Dedifferentiated amniotic fluid mesenchymal stem cell (primary cell): ENCODE data around the gene KIF2A.
A peak's percentile ranks its signal among the peaks of the same experiment; 100 is the strongest.

Experiments
- DNase-seq: peaks from one replicate; pipeline ENCODE4 v3.0.0-alpha.2; 2016; ENCODE audit errors: extremely low spot score

KIF2A gene

DNA sequence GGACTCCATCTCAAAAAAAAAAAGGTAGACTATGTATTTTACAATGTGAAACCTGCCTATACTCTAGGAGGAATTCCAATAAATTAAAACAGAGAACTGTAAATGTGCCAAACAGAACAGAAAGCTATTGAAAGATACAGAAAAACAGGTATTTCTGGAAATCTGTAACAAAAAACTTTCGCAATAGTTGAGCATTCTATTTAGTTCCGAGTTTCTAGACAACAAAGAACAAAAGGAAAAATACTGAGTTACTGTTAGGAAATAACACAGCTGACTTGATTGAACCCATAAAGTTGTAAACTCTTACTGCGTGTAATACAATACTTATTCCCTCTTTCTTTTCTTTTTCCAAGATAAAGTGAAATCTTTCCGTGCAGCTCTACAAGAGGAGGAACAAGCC, 79.1 kb downstream of the KIF2A start:
- no peak for DNase-seq

DNA sequence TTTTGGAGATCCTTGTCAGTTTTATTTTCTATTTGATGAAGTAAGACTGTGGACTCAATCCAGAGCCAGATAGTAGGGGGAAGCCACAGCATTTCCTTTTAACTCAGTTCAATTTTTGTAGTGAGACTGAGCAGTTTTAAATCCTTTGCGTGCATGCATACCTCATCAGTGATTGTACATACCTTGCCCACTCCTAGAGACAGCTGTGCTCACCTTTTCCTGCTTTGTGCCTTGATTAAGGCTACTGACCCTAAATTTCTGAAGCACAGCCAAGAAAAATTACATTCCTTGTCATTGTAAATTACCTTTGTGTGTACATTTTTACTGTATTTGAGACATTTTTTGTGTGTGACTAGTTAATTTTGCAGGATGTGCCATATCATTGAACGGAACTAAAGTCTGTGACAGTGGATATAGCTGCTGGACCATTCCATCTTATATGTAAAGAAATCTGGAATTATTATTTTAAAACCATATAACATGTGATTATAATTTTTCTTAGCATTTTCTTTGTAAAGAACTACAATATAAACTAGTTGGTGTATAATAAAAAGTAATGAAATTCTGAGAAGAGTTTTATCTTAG, 79.9 kb downstream of the KIF2A start:
- no peak for DNase-seq

- DNase-seq = no peak
These were observed 80.8 kb downstream of the KIF2A start for GRCh38 chr5:62386824-62387223.

DNA sequence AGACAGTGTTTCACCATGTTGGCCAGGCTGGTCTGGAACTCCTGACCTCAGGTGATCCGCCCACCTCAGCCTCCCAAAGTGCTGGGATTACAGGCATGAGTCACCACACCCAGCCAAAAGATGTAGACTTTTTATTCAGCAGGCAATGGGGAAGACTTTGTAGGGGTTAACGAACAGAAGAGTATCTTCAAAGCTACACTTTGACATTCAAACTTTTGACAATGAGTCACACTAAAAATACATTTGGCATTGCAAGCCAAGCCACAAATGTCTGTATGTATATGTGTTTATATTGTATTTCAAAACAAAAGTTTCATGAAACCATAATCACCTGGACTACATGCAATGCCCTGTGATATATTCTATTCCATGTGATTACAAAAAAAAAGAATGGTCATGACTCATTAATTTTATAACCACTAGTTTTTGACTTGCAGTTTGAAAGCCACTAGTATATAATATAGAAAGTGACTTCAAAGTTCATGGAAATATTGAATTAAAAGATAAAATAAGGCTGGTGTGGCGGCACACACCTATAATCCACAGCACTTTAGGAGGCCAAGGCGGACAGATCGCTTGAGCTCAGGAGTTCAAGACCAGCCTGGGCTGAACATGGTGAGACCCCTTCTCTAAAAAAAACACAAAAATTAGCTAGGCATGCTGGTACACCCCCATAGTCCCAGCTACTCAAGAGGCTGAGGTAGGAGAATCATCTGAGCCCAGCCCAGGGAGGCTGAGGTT, 89.4 kb downstream of the KIF2A start:
- no peak for DNase-seq

- DNase-seq = peak; percentile 99
These were observed 97.6 kb downstream of the KIF2A start, which contains the start of gene DIMT1 for GRCh38 chr5:62403411-62404250. TSS of gene DIMT1 (minus strand) at chr5:62403905. CDS start at chr5:62403772, 133 bp downstream.

- peak; percentile 99 for DNase-seq
These were observed 106.7 kb downstream of the KIF2A start, which contains the start of gene IPO11 for GRCh38 chr5:62412549-62413329. TSS of gene IPO11 (plus strand) at chr5:62412763. CDS start at chr5:62437280, 24,517 bp downstream.

GRCh38 chr5:62413711-62414110, 107.7 kb downstream of the KIF2A start:
- DNase-seq = no peak

GRCh38 chr5:62418462-62419076, 112.6 kb downstream of the KIF2A start:
- no peak for DNase-seq

GRCh38 chr5:62419609-62420008, 113.6 kb downstream of the KIF2A start:
- no peak for DNase-seq

DNA sequence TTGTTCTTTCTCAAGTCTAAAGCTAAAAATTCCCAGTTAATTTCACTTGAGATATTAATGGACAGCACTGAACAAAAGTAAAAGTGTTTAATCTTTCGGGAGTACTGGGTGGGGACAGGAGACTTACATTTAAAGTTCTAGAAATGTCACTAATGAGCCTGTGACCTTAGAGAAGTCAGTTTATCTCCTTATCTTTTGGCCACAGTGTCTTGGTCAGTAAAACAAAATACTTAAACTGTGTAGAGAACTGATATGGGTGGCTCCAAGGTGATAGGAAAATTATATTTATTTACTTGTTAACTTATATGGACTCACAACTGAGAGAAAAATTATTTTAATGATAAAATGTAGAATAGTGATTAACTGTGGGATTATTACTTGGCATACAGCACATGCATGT, 115.4 kb downstream of the KIF2A start:
- no peak for DNase-seq

GRCh38 chr5:62424763-62425162, 118.8 kb downstream of the KIF2A start:
- no peak for DNase-seq

GRCh38 chr5:62431735-62432620, 126.0 kb downstream of the KIF2A start:
- no peak for DNase-seq

DNA sequence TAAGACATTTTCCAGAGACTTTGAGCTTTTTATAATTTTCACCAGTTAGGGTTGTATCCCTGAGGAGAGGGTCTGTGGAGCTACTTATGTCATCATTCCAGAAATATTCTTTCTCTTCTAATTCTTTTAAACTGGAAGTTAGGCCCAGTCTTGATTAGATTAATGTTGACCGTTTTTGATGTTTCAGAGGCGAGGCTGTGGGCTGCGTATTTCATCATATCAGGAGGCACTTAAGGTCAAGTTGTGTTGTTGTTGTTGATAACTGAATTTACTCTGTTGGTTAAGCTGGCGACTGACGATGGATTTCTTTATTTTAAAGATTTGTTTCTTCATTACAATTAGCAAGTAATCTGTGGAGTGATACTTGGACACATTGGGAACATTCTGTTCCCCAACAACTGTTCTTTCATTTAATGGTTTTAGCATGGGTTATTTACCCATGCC, 126.6 kb downstream of the KIF2A start:
- DNase-seq = no peak
